Cardiac fibroblast (primary cell): ENCODE data around the gene UMAD1.

Experiments used
- DNase-seq, 2 donors: peaks; one replicate each; pipeline versions ENCODE4 v3.0.0 to v3.0.0-alpha.2; 2010; ENCODE audit warnings: low read depth in 2 of 2
- H3K4me3 ChIP-seq, 2 donors: replicated peaks in 1 of 2; 1 replicate in 1 of 2; 2 replicates in 1 of 2; pipeline ENCODE4 v1.5.1; 2011; ENCODE audit warnings: low read depth in 2 of 2, low read length in 2 of 2, mild to moderate bottlenecking in 2 of 2, moderate library complexity in 1 of 2
- TF ChIP-seq, protein P1 (sequence below): IDR thresholded peaks from one replicate; pipeline ENCODE4 v1.5.1; 2011; ENCODE audit warnings: low read depth, mild to moderate bottlenecking, low read length, inconsistent platforms

The UMAD1 gene

DNA sequence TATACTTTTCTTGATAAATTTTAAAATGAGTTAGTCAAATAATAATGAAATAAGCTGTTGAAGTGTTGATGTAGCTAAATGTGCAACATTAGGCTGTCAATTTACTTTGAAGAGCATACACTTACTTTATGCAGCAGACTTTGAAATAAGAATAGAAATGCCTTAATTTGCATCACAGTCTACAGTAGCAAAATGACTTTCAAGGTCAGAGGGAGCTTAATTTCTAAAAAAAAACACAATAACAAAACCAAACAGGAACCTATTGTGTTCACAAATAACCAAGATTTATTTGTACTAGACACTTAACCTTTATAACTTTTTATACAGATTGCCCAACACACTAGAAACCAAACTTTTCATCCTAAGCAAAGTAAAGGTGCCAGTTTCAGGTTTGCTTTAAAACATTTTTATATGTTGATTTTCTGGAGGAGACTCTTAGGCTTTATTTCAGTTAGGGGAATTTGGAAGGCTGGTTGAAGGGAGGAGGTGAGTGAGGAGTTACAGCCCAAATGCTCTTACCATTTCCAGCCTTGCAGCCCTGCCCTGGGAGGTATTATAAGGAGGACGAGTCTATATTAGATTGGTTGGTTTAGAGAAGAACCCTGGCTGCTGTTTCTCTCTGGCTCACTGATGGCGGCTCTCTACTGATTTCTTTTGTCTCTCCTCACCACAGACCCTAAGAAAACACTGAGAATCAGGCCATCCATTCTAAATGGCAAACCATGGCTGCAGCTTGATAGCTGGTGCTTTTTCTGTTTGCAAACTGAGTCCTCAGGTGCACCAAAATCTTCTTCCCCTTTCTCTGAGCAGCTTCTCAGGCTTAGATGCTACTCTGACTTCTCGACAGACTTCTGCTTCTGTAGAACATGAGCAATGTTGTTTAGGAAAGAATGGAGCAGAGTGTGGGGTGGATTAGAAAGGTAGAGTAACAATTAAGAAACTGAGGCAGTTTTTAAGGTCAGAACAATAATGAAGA lies 133.1 kb downstream of the UMAD1 start:
- no peak for DNase-seq
- no peak overlapping the region for H3K4me3 ChIP-seq
- TF ChIP-seq, protein P1, sequence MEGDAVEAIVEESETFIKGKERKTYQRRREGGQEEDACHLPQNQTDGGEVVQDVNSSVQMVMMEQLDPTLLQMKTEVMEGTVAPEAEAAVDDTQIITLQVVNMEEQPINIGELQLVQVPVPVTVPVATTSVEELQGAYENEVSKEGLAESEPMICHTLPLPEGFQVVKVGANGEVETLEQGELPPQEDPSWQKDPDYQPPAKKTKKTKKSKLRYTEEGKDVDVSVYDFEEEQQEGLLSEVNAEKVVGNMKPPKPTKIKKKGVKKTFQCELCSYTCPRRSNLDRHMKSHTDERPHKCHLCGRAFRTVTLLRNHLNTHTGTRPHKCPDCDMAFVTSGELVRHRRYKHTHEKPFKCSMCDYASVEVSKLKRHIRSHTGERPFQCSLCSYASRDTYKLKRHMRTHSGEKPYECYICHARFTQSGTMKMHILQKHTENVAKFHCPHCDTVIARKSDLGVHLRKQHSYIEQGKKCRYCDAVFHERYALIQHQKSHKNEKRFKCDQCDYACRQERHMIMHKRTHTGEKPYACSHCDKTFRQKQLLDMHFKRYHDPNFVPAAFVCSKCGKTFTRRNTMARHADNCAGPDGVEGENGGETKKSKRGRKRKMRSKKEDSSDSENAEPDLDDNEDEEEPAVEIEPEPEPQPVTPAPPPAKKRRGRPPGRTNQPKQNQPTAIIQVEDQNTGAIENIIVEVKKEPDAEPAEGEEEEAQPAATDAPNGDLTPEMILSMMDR = no peak

DNA sequence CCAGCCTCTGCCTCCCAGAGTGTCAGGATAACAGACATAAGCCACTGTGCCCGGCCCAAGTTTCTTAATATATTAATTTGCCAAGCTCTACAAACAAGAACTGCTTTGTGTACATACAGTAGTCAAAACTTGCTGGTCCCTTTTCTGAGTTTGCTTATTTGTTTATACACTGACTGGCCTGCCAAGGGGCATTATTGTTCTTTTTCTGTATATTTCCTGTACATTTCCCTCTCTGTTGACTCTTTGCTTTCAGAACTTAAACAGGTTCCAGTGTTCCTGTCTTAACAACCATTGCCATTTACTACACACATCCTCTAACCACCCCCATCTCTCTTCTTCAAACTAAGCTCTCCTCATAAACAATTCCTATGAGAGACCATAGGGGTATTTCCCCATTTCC lies 139.3 kb downstream of the UMAD1 start:
- H3K4me3 ChIP-seq = no peak overlapping the region
- TF ChIP-seq, protein P1 = no peak
- no peak for DNase-seq

DNA sequence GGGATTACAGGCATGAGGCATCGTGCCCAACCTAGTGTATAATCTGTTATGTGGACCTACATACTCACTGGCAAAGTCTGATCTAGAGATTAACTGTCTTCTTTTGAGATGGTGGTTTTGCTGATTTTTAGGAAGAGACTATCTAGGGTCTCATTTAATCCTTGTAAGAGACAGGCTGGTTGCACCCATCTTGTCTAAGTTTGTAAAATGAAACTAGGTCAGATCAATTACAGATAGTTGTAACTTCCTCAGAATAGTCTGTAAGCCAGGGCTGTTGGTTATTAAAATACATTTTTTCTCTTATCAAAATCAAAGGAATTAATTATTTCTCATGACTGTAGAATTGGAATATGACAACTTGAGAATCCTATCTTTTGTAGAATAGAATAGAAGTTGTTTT lies 142.4 kb downstream of the UMAD1 start:
- DNase-seq = no peak
- TF ChIP-seq, protein P1 = no peak
- no peak overlapping the region for H3K4me3 ChIP-seq

DNA sequence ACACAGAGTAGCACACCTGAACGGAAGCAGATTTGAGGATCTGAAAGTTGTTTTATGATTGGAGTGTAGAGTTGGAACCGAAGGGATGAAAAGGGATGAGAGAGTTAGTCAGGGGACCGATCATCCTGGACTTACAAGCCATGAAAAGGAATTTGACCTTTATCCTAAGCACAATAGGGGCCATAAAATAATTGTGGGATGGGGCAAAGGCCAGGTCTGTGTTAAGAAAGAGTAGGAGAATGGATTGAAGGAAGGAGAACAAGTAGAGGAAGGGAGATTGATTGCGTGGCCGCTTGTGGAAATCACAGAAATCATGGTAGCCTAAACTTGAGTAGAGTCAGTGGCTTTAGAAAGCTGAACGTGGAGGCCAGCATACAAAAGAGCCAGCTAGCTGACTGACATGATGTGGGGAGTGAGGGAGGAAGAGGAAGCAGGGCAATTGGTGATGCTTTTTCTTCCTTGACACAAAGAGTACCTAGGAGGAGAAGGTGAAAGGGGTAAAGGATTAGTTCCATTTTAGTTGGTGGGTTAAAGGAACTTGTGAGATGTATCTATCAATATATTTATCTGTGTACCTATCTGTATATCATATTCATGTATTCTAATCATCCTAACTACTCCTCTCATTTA lies 144.9 kb downstream of the UMAD1 start:
- no peak for DNase-seq

DNA sequence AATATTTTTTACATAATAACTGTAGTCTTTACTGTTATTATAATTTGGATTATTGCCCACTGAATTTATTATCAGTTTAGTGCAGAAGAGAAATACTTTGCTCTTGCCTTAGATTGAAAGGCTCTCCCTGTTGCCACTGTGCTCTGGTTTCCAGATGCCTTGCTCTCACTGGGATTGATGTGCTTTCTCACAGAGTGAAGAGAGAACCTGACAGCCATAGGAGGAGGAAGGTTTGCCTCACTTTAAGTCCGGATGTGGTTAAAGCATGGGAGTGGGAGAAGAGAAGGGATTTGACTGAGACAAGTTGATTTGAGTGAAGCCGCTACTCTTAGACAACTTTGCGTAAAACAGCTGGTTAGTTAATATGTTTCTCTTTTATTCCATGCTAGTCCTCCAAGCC lies 146.0 kb downstream of the UMAD1 start:
- TF ChIP-seq, protein P1 = no peak
- DNase-seq = no peak
- H3K4me3 ChIP-seq = no peak overlapping the region

More for the DNA sequence above, 144.9 kb downstream of the UMAD1 start:
- TF ChIP-seq, protein P1 = no peak
- no peak overlapping the region for H3K4me3 ChIP-seq

DNA sequence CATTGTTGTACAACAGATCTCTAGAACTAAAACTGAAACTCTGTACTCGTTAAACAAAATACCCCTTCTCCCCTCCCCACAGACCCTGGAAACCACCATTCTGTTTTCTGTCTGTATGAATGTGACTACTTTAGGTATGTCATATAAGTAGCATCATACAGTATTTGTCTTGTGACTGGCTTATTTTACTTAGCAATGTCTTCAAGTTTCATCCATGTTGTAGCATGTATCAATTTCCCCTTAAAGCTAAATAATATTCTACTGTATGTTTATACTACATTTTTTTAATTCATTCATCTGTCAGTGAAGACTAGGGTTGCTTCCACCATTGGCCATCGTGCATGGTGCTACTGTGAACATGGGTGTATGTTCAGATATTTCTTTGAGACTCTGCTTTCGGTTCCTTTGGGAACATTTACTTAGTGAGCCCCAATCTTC lies 149.0 kb downstream of the UMAD1 start:
- DNase-seq = no peak
- no peak overlapping the region for H3K4me3 ChIP-seq
- TF ChIP-seq, protein P1 = no peak
